Adrenal gland (tissue), 5 donors: ENCODE data around the gene NENF.

Source experiments
- CTCF ChIP-seq, 6 experiments: fragments of 450-650 bp in 4 of 6; fragments of 200-600 bp in 2 of 6; sonication (generic) in 1 of 6; IDR thresholded peaks; 1 replicate in 5 of 6; 2 replicates in 1 of 6; pipeline versions ENCODE4 v1.5.1 to v1.8.0; 2016 to 2021; ENCODE audit warnings: antibody characterized with exemption in 6 of 6, mild to moderate bottlenecking in 2 of 6, moderate library complexity in 1 of 6
- POLR2A ChIP-seq, 2 donors: fragments of 450-650 bp; IDR thresholded peaks; one replicate each; pipeline ENCODE4 v1.6.1; 2017; ENCODE audit warnings: antibody characterized with exemption in 2 of 2, mild to moderate bottlenecking in 2 of 2, moderate library complexity in 1 of 2
- donor health status: DM: no; HTN: no; CAD: no.

DNA sequence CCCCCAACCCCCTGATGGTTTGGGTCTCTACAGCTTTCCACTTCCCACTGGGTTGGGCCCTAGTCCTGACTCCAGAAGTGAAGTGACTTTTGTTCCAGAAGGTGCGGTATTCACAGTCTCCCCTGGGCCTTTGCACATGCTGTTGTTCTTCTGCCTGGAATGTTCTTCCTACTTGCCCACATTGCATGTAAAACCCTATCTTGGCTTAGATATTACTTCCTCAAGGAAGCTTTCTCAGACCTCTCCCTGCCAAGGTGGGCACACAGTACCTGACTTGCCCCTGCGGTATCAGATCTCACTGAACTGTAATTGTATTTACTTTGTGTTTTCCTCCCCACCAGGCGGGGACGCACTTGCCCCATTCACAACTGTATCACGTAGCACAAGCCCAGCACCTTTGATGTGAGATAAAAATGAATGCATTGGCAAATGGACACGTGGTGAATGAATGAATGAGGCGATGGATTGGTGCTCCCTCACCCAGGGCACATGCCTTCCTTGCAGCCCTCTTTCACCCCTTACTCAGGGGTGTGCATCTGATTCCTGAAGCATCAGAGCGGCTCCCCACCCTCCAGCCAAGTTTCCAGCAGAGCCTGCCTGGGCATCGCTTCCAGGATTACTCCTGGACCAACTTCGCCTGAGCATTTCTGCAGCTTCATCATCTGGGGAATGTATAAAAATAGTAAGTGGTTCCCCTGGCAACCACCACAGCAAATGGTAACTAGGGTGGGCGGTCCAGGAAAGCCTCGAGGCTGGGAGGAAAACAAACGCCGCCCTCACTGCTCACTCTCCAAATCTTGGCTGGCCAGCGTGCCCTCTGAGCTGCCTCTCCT is 19.8 kb downstream of the NENF start:
- TF ChIP-seq CTCF (IDR thresholded peaks at IDR 0.05) (no peak), POLR2A (IDR thresholded peaks at IDR 0.05) (no peak)
